ENCODE data around the gene LMTK2. TPM values are rescaled to one million over a fixed set of nuclear protein-coding genes. Genes with fewer than 3 reads are reported as not detected.
"Not testable (repeated sequence)": the region's sequence is repeated elsewhere in the genome, so short reads cannot be mapped to it uniquely, and the experiment has no call there.

Gene LMTK2
- total and polyA plus RNA-seq, 2 experiments from 2014 or later, result 6.1 to 30.8 TPM

GRCh38 chr7:98121388-98121787 lies 14.7 kb downstream of the LMTK2 start:
- H3K4me1 Mint-ChIP-seq, result peaks cover 23% of the 10 kb centered on the region
- H3K27me3 ChIP-seq (ENCODE audit: insufficient read depth); H3K36me3 ChIP-seq (ENCODE audit: insufficient read depth); H3F3A ChIP-seq (replicated peaks; ENCODE audit: low read depth); H3K36me3 Mint-ChIP-seq (ENCODE audit: low read depth); H3K4me1 ChIP-seq (ENCODE audit: insufficient read depth); H3K27ac Mint-ChIP-seq; H3K4me2 ChIP-seq; H3K9me2 ChIP-seq (ENCODE audit: insufficient read depth); H3K27ac ChIP-seq (ENCODE audit: low read depth); H3K4me3 ChIP-seq; H3K4me3 Mint-ChIP-seq; H3K27me3 Mint-ChIP-seq (ENCODE audit: insufficient read depth, low read depth, poor library complexity); H2AFZ ChIP-seq; H3K9me3 Mint-ChIP-seq; ATAC-seq; DNase-seq (ENCODE audit: low spot score): not testable (repeated sequence)
- peaks cover 34% of the 10 kb centered on the region for H4K20me1 ChIP-seq (replicated peaks; ENCODE audit: insufficient read depth)
- peaks cover 99% of the 10 kb centered on the region for H3K79me2 ChIP-seq (replicated peaks; ENCODE audit: insufficient read depth)

- Mint-ChIP-seq H3K27me3 (ENCODE audit: insufficient read depth, low read depth, poor library complexity) (peaks cover 2% of the 10 kb centered on the region), H3K27ac (no peak overlapping the region), H3K9me3 (no peaks in the 10 kb centered on the region), H3K4me1 (peaks cover 15% of the 10 kb centered on the region), H3K4me3 (no peak overlapping the region), H3K36me3 (ENCODE audit: low read depth) (peaks cover 2% of the 10 kb centered on the region; the same call in 2 of the 3 replicates)
- no peak overlapping the region for H3K4me3 ChIP-seq
- no peak for TF ChIP-seq POLR2AphosphoS5 (IDR thresholded peaks at IDR 0.05; ENCODE audit: low read depth)
- no peak for TF ChIP-seq REST (IDR thresholded peaks at IDR 0.05; ENCODE audit: unreplicated experiment)
- TF ChIP-seq CREB1 (CRISPR knock-in tag; IDR thresholded peaks at IDR 0.05; ENCODE audit: low read depth), result no peak
- TF ChIP-seq ZNF114 (CRISPR knock-in tag; IDR thresholded peaks at IDR 0.05), result no peak
- TF ChIP-seq NANOG (IDR thresholded peaks at IDR 0.05; ENCODE audit: borderline replicate concordance), result no peak
- no peak for TF ChIP-seq STAT1 (IDR thresholded peaks at IDR 0.05; ENCODE audit: unreplicated experiment)
- no peak for TF ChIP-seq EZH2 (IDR thresholded peaks at IDR 0.05; ENCODE audit: low read depth, unreplicated experiment)
- TF ChIP-seq ETS1 (IDR thresholded peaks at IDR 0.05), result no peak
- TF ChIP-seq ZNF462 (CRISPR knock-in tag; IDR thresholded peaks at IDR 0.05), result no peak
- TF ChIP-seq CTCF (conservative IDR thresholded peaks at IDR 0.05; ENCODE audit: low read depth in 2 of 2), result no peak
- no peak for TF ChIP-seq JUNB (IDR thresholded peaks at IDR 0.05; ENCODE audit: unreplicated experiment)
- DNase-seq (ENCODE audit: low spot score) (no peak), ATAC-seq (no peak)
- no peaks in the 10 kb centered on the region for H3K36me3 ChIP-seq (ENCODE audit: insufficient read depth)
- no peak overlapping the region for H3K4me2 ChIP-seq
- H4K20me1 ChIP-seq (replicated peaks; ENCODE audit: insufficient read depth), result peaks cover 23% of the 10 kb centered on the region; the same call in 1 of the 2 replicates
- H3K79me2 ChIP-seq (replicated peaks; ENCODE audit: insufficient read depth), result peaks cover 98% of the 10 kb centered on the region
- no peak overlapping the region for H2AFZ ChIP-seq
- no peaks in the 10 kb centered on the region for H3K9me2 ChIP-seq (ENCODE audit: insufficient read depth)
- no peak overlapping the region for H3K27ac ChIP-seq (ENCODE audit: low read depth)
- no peaks in the 10 kb centered on the region for H3F3A ChIP-seq (replicated peaks; ENCODE audit: low read depth)
- H3K27me3 ChIP-seq (ENCODE audit: insufficient read depth), result no peaks in the 10 kb centered on the region
- peaks cover 9% of the 10 kb centered on the region for H3K4me1 ChIP-seq (ENCODE audit: insufficient read depth)
Observed at GRCh38 chr7:98123365-98123696, 16.7 kb downstream of the LMTK2 start.
